Activated CD4-positive, CD25-positive, alpha-beta regulatory T cell treated with anti-CD3 and anti-CD28 coated beads, Interleukin-2, amount 50 U/mL, for 72 hours (primary cell): ENCODE measurements around the gene CLEC4C.

ENCODE experiments used
- DNase-seq: peaks from one replicate; pipeline ENCODE4 v3.0.0; 2021

Gene CLEC4C

DNA sequence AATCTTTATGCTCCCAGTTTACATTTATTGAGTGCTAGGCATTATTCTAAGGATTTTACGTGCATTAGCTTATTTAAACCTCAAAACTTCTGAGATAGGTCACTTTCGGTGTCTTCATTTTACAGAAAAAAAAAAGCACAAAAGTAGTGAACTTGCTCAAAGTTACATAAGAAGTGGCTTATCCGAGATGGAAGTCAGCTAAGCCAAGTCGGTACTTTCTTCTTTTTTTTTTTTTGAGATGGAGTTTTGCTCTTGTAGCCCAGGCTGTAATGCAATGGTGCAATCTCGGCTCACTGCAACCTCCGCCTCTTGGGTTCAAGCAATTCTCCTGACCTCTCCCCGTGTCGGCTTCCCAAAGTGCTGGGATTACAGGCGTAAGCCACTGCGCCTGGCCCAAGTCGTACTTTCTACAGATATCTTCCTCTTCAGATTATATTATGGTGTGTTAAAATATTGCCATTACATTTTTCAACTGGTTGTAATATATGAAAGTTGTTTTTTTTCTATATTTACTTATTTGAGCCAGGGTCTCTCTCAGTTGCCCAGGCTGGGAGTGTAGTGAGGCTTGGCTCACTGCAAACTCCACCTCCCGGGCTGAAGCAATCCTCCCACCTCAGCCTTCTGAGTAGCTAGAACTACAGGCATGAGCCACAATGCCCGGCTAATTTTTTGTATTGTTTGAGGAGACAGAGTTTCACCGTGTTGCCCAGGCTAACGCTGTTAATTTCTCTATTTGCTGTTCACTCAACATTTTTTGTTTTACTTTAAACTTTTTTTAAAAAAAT lies 27.0 kb downstream of the CLEC4C start:
- no peak for DNase-seq

GRCh38 chr12:7716381-7716780 lies 30.8 kb downstream of the CLEC4C start:
- no peak for DNase-seq

GRCh38 chr12:7712841-7713442 lies 34.2 kb downstream of the CLEC4C start:
- no peak for DNase-seq

GRCh38 chr12:7711133-7711532 lies 36.0 kb downstream of the CLEC4C start, which contains the start of gene DPPA3:
DPPA3 (plus strand) TSS chr12:7711433; CDS start chr12:7711571, 138 bp downstream.
- no peak for DNase-seq

DNA sequence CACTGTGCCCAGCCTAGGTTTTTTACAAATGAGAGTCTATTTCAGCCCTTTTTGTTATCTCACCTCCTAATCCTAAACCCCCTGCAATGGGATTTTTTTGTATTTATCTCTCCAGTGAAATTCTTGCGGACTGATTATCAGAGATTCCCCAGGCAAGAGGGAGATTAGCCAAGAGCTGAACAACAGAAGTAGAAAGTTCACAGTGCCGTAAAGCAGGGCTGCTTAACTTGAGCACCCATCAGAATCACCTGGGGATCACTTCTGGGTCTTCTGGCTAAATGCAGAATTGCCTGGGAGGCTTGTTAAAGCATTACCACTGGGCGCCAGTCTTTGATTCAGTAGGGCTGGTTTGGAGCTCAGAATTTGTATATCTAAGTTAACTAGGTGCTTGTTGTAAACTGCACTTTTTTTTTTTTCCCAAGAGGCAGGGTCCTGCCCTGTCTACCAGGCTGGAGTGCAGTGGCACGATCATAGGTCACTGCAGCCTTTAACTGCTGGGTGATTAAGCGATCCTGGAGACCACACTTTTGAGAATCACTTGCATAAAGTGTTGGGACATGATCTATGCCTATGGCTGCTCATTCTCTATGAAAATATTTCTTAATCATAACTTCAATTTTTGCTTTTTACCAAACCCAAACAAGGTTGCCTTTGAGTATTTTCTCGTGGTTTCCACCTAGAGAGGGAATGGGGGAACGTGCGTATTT lies 37.1 kb downstream of the CLEC4C start:
- DNase-seq: no peak

GRCh38 chr12:7705846-7706245 lies 41.3 kb downstream of the CLEC4C start:
- no peak for DNase-seq

DNA sequence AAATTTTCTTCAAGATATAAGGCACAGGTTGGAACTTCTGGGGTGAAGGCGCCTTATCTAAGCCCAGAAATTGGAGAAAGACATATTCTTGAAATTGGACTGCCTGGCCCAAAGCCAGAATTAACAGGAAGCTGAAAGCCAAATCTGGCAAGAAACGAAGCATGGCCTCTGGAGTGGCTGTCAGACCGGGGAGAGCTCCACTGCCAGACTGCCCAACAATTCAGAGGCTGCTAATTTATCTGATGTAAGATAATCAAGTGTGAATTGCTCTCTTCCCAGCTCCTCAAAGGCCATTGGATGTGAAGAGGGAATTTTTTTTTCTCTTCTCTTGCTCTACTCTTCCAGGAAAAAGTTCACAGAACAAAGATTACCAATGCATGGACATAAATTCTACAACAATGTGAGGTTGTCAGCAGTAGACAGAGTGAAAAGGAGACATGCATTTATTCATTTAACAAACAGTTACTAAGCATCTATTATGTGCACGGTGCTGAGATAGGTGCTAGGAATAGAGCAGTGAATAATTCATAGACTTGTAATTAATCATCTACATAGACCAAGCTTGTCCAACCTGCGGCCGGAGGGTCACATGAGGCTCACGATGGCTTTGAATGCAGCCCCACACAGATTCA lies 51.5 kb downstream of the CLEC4C start, which contains the start of gene GDF3:
TSS of gene GDF3 (minus strand) at position 210 of the 632 bp plus-strand sequence. CDS start at position 163, 47 bp downstream.
- no peak for DNase-seq

- DNase-seq: no peak
Observed at GRCh38 chr12:7695237-7695560, 52.0 kb downstream of the CLEC4C start.

DNA sequence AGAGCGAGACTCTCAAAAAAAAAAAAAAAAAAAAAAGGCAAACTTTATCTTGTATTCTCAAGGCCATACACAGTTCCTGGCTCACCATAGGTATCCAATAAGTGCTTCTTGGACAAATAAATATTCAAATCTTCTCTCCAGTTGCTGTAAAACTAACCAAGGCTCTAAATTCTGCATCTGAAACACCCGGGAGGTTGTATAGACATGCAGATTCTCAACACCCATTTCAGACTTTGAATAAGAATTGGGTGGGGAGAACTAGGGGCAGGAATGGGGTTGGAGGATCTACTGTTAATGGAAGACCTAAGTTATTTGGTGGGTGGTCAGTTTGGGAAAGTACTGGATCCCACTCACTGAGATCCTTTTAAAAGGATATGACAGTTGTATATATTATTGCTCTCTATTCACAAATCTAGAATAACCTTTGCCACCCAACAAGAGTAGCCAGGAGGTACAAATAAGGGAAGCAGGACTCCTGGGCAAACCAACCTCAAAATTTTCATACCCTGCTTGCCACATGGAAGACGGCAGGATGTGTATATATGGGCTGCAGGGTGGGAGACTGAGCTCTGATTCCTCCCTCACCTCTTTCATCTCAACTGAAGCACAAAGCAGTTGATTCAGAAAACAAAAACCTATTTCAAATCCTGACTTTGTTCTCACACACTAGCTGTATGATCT lies 52.5 kb downstream of the CLEC4C start:
- DNase-seq: no peak

DNA sequence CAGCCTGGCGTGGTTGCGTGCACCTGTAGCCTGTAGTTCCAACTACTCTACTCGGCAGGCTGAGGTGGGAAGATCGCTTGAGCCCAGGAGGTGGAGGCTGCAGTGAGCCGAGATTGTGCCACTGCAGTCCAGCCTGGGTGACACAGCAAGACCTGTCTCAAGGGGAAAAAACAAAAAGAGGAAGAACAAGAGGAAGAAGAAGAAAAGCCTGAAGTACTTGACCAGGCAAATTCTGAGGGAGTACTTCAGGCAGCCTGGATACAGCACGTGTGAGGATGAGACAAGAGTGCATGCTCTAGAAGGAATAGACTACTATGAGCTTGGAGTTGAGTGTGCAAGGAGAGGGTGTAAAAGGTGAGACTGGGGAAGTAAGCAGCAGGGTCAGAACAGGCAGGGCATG lies 53.4 kb downstream of the CLEC4C start:
- no peak for DNase-seq

- no peak for DNase-seq
Observed at GRCh38 chr12:7681535-7681934, 65.6 kb downstream of the CLEC4C start.
